CD1c-positive myeloid dendritic cell (primary cell): Measurements from ENCODE around the gene PPBP.

Source experiments
- DNase-seq: peaks from one replicate; pipeline ENCODE4 v3.0.0-alpha.2; 2016; ENCODE audit errors: extremely low spot score

PPBP gene

GRCh38 chr4:73948291-73948690 lies 39.7 kb downstream of the PPBP start:
- no peak for DNase-seq

- DNase-seq = no peak
Observed at GRCh38 chr4:73947239-73947985, 40.6 kb downstream of the PPBP start.

DNA sequence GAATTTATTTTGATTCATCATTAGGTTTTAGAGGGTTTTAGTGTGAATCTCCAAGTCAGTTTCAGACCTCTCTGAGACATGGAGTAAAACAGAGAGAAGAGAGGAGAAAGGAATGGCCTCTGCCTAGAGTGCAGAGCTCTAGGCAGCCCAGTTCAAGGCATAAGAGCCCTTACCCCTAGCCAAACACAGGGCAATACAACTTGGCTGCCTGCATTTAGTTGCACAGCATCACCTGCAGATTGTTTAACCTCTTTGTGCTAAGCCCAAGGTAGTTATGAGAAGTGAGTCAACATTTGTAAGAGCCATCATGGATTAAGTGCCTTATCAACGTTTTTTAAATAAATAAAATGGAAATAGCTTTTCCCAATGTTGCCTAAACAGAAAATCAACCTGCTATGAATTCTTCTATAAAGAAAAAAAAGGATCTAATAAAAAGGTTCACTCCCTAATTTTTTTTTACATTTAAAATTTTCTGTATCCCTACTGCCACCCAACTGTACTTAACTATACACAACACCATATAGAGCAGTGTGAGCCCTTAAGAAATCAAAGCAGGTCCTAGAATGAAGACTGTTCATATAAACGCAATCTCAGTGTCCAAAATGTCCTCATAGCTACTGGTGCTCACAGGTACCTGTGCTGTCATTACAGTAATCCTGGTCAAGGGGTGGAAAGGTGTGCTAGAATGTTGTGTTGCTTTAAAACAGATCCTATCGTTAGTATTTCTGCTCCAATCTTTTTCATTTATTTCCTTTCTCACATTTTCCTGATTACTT lies 42.1 kb downstream of the PPBP start:
- DNase-seq = no peak

DNA sequence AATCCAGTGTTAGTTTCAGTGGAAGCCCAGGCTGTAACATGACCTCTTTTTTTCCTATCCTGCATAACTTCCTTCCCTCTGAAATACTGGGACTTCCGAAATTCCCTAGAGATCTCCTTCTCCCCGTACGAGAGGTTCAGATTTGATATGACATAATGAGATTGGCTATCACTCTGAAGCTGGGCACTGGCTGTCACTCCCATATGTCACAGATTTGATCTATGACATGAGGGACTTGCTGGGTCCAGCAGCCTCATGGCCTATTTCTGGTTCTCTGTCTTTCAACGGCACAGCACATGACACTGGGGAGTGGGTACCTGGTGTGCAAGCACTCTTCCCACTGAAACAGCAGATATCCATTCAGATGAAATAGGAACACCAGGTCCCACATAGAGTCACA lies 42.9 kb downstream of the PPBP start:
- no peak for DNase-seq

GRCh38 chr4:73944061-73944875 lies 43.7 kb downstream of the PPBP start:
- no peak for DNase-seq

- DNase-seq = no peak
Observed at GRCh38 chr4:73943555-73943954, 44.4 kb downstream of the PPBP start.

- no peak for DNase-seq
Observed at GRCh38 chr4:73936969-73937368, 51.0 kb downstream of the PPBP start.
